GM19043 (cell line): Measurements from ENCODE around the gene MCUB.
"Not testable (repeated sequence)": the region's sequence is repeated elsewhere in the genome, so short reads cannot be mapped to it uniquely, and the experiment has no call there.

ENCODE experiments used
- ATAC-seq: cut with Tn5 transposase; IDR thresholded peaks from one replicate; pipeline ENCODE4 v1.9.1; 2021; ENCODE audit warnings: low read depth; ENCODE audit not compliant: unreplicated experiment

The MCUB gene

GRCh38 chr4:109576462-109576861 is 16.4 kb downstream of the MCUB start:
- no peak for ATAC-seq

DNA sequence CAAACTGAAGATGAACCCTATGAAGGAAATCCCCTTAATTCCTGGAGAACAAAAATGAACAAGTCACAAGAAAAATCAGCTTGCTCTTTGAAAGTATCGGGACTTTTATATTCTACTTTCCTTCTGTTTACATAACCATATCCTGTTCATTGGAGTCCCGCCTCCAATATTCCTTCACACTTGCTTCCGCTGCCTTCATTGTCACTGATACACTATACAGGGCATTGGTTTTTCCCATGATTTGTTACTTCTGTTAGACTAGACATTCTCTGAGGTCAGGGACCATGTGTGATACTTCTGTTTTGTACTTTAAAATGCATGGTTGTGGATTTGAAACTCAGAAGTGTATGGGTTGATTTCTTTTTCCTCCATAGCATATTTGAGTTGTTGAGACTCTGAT is 18.8 kb downstream of the MCUB start:
- no peak for ATAC-seq

DNA sequence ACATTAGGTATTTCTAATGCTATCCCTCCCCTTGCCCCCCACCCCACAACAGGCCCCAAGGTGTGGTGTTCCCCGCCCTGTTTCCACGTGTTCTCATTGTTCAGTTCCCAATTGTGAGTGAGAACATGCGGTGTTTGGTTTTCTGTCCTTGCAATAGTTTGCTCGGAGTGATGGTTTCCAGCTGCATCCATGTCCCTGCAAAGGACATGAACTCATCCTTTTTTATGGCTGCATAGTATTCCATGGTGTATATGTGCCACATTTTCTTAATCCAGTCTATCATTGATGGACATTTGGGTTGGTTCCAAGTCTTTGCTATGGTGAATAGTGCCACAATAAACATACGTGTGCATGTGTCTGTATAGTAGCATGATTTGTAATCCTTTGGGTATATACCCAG is 20.0 kb downstream of the MCUB start:
- ATAC-seq = not testable (repeated sequence)

DNA sequence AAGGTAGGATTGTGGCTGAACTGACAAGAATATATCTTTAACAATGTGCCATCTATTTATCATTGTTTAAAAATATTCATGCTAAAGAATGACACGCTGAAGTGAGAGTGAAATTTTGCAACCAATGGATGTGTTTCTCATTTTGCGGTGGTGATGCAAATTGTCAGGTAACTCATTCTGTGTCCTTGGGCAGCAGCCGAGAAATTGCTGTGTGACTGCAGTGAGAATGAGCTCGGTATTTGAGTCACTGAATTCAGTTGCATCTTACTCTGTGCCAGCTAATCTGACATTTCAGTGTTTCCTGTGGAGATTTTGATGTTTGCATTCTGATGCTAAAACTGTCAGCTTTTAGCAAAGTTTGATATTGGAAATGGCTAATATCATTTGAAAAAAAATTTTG is 28.1 kb downstream of the MCUB start:
- peak; percentile 90 for ATAC-seq

GRCh38 chr4:109589119-109589518 is 29.1 kb downstream of the MCUB start:
- ATAC-seq = no peak

- ATAC-seq = no peak
Observed at GRCh38 chr4:109589605-109590004, 29.6 kb downstream of the MCUB start.

DNA sequence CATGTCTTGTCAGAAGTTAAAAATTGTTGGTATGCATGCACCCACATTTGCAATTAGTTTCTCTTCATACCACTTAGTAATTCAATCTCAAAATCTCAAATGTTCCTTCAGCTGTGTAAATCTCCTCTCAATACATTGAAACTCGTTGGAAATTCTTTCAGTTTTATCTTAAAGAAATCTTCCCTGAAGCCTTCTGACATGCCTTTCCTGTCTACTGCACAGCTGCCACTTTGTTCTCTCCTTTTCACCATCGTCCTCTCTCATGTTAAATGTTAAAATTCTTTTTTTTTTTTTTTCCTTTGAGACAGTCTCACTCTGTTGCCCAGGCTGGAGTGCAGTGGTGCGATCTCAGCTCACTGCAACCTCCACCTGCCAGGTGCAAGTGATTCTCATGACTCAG is 30.9 kb downstream of the MCUB start:
- ATAC-seq = no peak

- peak; percentile 42 for ATAC-seq
Observed at GRCh38 chr4:109592367-109592766, 32.3 kb downstream of the MCUB start.

DNA sequence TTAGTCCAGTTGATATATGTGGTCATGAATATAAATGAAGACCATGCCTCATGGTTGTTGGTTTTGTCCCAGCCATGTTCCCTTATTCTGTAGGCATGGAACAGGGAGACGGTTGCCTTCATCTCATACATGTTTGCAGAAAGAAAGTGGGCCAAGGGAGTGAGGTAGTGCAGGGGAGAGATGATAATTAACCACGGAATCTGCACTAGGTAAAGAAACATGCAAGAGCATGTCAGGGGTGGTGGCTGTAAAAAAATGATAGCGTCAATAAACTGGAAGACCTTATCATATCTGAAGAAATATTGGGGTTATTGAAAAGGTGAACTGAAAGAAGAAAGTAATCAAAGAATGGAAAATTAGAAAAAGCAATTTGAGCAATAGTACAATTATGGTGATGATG is 35.1 kb downstream of the MCUB start:
- not testable (repeated sequence) for ATAC-seq

- ATAC-seq = not testable (repeated sequence)
Observed at GRCh38 chr4:109596420-109597085, 36.5 kb downstream of the MCUB start.

- ATAC-seq = no peak
Observed at GRCh38 chr4:109599046-109599652, 39.1 kb downstream of the MCUB start.

GRCh38 chr4:109600431-109600830 is 40.4 kb downstream of the MCUB start:
- no peak for ATAC-seq

DNA sequence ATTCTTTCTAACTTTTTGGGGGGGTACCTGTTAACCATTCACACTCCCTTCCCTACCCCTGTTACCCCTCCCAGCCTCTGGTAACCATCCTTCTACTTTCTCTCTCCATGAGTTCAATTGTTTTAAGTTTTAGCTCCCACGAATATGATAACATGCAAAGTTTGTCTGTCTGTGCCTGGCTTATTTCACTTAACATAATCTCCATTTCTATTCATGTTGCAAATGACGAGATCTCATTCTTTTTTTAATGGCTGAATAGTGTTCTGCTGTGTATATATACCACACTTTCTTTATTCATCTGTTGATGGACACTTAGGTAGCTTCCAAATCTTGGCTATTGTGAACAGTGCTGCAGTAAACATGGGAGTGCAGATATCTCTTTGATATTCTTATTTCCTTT is 41.3 kb downstream of the MCUB start:
- ATAC-seq = no peak

- ATAC-seq = no peak
Observed at GRCh38 chr4:109607976-109608375, 47.9 kb downstream of the MCUB start.

DNA sequence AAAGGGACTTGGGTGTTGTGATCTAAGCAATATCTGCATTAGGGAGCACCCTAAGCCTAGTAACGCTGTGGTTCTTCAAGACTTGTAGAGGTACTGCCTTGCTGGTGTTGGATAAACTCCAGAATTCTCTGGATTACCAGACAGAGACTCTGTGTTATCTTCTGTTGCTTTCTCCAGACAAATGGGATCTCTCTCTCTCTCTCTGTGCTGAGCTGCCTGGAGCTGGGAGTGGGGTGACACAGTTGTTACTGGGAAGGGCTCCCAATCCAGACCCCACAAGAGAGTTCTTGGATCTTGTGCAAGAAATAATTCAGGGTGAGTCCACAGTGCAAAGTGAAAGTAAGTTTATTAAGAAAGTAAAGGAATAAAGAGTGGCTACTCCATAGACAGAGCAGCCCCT is 48.8 kb downstream of the MCUB start:
- ATAC-seq = no peak

- no peak for ATAC-seq
Observed at GRCh38 chr4:109609431-109609830, 49.4 kb downstream of the MCUB start.

DNA sequence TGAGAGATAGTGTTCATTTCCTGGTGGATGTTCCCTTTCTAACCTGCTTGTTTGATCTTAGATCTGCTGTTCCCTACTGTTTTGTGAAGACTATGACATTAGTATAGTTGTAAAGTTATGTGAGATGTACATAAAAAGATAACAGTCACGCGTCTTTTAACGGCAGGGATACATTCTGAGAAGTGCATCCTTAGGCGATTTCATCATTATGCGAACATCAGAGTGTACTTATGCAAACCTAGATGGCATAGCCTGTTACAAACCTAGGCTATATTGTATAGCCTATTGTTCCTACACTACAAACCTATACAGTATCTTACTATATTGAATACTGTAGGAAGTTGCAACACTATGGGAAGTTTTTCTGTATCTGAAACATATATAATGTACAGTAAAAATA is 50.4 kb downstream of the MCUB start:
- ATAC-seq = no peak

GRCh38 chr4:109611045-109611646 is 51.1 kb downstream of the MCUB start:
- no peak for ATAC-seq

DNA sequence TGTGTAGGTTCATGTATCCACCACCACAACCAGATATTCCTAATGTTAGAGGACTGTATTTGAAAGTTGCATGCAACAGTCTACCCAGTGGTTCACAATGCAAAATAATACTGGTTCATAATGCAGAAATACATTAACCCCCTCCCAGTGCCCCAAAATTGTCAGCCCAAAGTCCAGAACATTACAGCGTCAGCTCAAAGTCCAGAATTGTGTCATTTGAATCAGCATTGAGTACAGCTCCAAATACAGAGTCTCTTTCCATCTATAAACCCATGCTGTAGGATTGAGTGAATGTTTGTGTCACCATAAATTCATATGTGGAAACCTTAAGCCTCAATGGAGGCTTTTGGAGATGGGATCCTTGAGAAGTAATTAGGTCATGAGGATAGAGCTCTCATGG is 54.0 kb downstream of the MCUB start:
- ATAC-seq = no peak

DNA sequence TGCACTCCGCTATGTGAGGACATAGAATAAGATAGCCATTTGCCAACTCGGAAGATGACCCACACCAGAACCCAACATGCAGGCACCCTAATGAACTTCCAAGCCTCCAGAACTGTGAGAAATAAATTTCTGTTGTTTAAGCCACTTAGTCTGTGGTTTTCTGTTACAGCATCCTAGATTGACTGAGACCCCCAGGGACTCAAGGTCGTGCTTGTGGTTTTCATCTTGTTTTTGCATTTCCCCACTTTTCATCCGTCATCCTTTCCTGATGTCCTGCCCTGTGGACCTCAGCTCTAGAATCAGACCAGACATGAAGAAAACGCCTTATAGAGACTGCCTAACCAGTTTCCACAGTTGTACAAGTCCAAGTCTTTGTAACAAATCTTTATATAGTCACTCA is 54.4 kb downstream of the MCUB start:
- ATAC-seq = no peak

DNA sequence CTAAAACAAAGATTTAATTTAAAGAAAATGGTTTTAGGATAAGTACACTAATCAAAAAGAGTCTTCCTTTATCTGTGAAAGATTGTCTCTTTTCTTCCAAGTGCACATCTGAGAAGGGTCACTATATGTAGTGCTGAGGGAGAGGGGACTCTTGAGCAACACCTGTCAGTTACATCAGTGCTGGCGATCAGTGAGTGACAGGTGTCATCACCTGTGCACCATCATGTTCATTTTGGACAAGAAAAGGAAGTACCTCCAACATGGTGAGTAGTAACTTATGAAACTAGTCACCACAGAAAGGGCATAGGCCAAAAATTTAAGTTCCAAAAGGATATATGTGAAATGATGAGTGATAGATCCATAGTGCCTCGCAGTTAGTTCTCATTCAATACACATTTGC is 55.7 kb downstream of the MCUB start:
- no peak for ATAC-seq

GRCh38 chr4:109616243-109616642 is 56.2 kb downstream of the MCUB start:
- ATAC-seq = no peak
